Spleen (tissue), 11 donors: ENCODE data around the gene AUH. TPM values are rescaled to one million over a fixed set of nuclear protein-coding genes. Genes with fewer than 3 reads are reported as not detected.

Experiments used
- DNase-seq: peaks from one replicate; pipeline ENCODE4 v3.0.0-alpha.2; 2020
- H3K27ac ChIP-seq, 8 donors: fragments of 200-600 bp; sonication (generic) in 7 of 8; 1 replicate in 4 of 8; 2 replicates in 4 of 8; pipeline versions ENCODE4 v1.5.0 to v1.8.0; 2016 to 2021; ENCODE audit warnings: inconsistent platforms in 4 of 8, mild to moderate bottlenecking in 4 of 8, moderate library complexity in 1 of 8
- H3K27me3 ChIP-seq, 7 donors: fragments of 200-600 bp; sonication (generic) in 6 of 7; replicated peaks in 1 of 7; 1 replicate in 4 of 7; 2 replicates in 3 of 7; pipeline versions ENCODE4 v1.5.0 to v1.8.0; 2016 to 2021; ENCODE audit warnings: inconsistent platforms in 3 of 7, mild to moderate bottlenecking in 1 of 7
- H3K36me3 ChIP-seq, 6 donors: fragments of 200-600 bp; sonication (generic) in 5 of 6; 1 replicate in 4 of 6; 2 replicates in 2 of 6; pipeline versions ENCODE4 v1.5.0 to v1.8.0; 2016 to 2021; ENCODE audit warnings: inconsistent platforms in 2 of 6
- H3K4me1 ChIP-seq, 6 donors: fragments of 200-600 bp; sonication (generic) in 5 of 6; 1 replicate in 3 of 6; 2 replicates in 3 of 6; pipeline versions ENCODE4 v1.5.0 to v1.8.0; 2016 to 2021; ENCODE audit warnings: inconsistent platforms in 3 of 6
- H3K4me3 ChIP-seq, 8 donors: fragments of 200-600 bp; sonication (generic) in 7 of 8; 1 replicate in 4 of 8; 2 replicates in 4 of 8; pipeline versions ENCODE4 v1.5.0 to v1.8.0; 2016 to 2021; ENCODE audit warnings: inconsistent platforms in 4 of 8, mild to moderate bottlenecking in 4 of 8, moderate library complexity in 2 of 8
- H3K9me3 ChIP-seq, 8 donors: fragments of 200-600 bp; sonication (generic) in 7 of 8; 1 replicate in 4 of 8; 2 replicates in 4 of 8; pipeline versions ENCODE4 v1.5.0 to v1.8.0; 2016 to 2021; ENCODE audit warnings: inconsistent platforms in 4 of 8
- CTCF ChIP-seq, 11 experiments: fragments of 200-600 bp in 7 of 11; fragments of 450-650 bp in 4 of 11; sonication (generic) in 4 of 11; IDR thresholded peaks in 8 of 11; conservative IDR thresholded peaks in 3 of 11; 1 replicate in 7 of 11; 2 replicates in 4 of 11; pipeline versions ENCODE4 v1.4.0 to v1.8.0; 2016 to 2021; ENCODE audit warnings: antibody characterized with exemption in 11 of 11, inconsistent platforms in 4 of 11, mild to moderate bottlenecking in 1 of 11
- POLR2A ChIP-seq, 3 donors: fragments of 450-650 bp; IDR thresholded peaks; one replicate each; pipeline ENCODE4 v1.5.1; 2017; ENCODE audit warnings: antibody characterized with exemption in 3 of 3, mild to moderate bottlenecking in 1 of 3
- POLR2AphosphoS5 ChIP-seq, 3 donors: sonication (generic); formaldehyde crosslinking; IDR thresholded peaks; one replicate each; pipeline ENCODE4 v1.5.1; 2017; ENCODE audit warnings: antibody characterized with exemption in 3 of 3
- WGBS, 5 donors: extraction: QIAGEN DNeasy Blood & Tissue Kit in 3 of 5; methylation state at CpG; one replicate each; pipeline versions ENCODE4 v1.1.5 to v1.1.7; 2013 to 2018; 5-methylcytosine and 5-hydroxymethylcytosine counted together
- intact Hi-C: fragments of 100-400 bp; cut with DNase I; formaldehyde crosslinking; loops from one replicate; pipeline ENCODE4 v1.15.0; 2023; ENCODE audit warnings: low total_unique reads
- polyA plus RNA-seq, 3 donors: library from polyadenylated mRNA; stranded (reverse); fragments of 200-250 nt; gene quantifications; one replicate each; pipeline ENCODE4 v1.2.1, GENCODE V29; 2013
- total RNA-seq, 7 donors: library from RNA; depleted of rRNA in 3 of 7; stranded (reverse); fragments of >200 nt in 3 of 7; fragmentation: NEBNext Ultra II Directional in 4 of 7; extraction: Animal tissue kit (Norgen Biotek cat#: 25700) in 4 of 7; gene quantifications; one replicate each; pipeline versions ENCODE4 v1.1.0 to v1.2.1, GENCODE V29; 2016 to 2021
- donor health status: healthy with polysubstance abuse.
- donor health status: DM: no; HTN: no; CAD: no; lungs with moderate emphysema.
- donor health status: DM: no; HTN: no; CAD: no.
- donor health status: Bipolar disorder and iron deficiency.
- donor health status: healthy.
- donor health status: DM: no; HTN: no; CAD: no.
- donor health status: DM: yes; HTN: yes; CAD: no.

The AUH gene
- total and polyA plus RNA-seq, 10 donors: 9.4 to 37.3 (median 20.6) TPM

- no peaks in the 10 kb centered on the region for H3K9me3 ChIP-seq
- H3K36me3 ChIP-seq: peaks cover 0 to 18% (median 1%) of the 10 kb centered on the region in 6 donors
- peak overlapping the region in 2 of 8 donors; percentile 30 to 65 for H3K27ac ChIP-seq
- TF ChIP-seq POLR2AphosphoS5 (IDR thresholded peaks at IDR 0.05) (no peak), POLR2A (IDR thresholded peaks at IDR 0.05) (no peak), CTCF (IDR thresholded peaks at IDR 0.05 in 8 of 11, conservative IDR thresholded peaks at IDR 0.05 in 3 of 11) (no peak)
- no peak for DNase-seq
- H3K27me3 ChIP-seq: no peaks in the 10 kb centered on the region
- 68 to 77% (median 70%) methylated on average over 14 of the region's 14 CpGs for WGBS, 5 donors
- intact Hi-C loops: no loop called here
- H3K4me3 ChIP-seq: no peak overlapping the region
- peaks cover 0 to 20% (median 0%) of the 10 kb centered on the region in 6 donors for H3K4me1 ChIP-seq
Measured at GRCh38 chr9:91403665-91404543, 42.2 kb upstream of the AUH start.

GRCh38 chr9:91398926-91399325 is 37.2 kb upstream of the AUH start:
- Histone ChIP-seq H3K36me3 (no peaks in the 10 kb centered on the region), H3K4me1 (peaks cover 0 to 25% (median 3%) of the 10 kb centered on the region in 6 donors), H3K27ac (no peak overlapping the region), H3K9me3 (no peaks in the 10 kb centered on the region), H3K27me3 (no peaks in the 10 kb centered on the region), H3K4me3 (no peak overlapping the region)
- no peak for DNase-seq
- intact Hi-C loops: no loop called here
- TF ChIP-seq POLR2A (IDR thresholded peaks at IDR 0.05): no peak
- no peak for TF ChIP-seq POLR2AphosphoS5 (IDR thresholded peaks at IDR 0.05)
- TF ChIP-seq CTCF (IDR thresholded peaks at IDR 0.05 in 8 of 11, conservative IDR thresholded peaks at IDR 0.05 in 3 of 11): no peak
- 83 to 94% (median 90%) methylated on average over 3 of the region's 3 CpGs for WGBS, 5 donors

- peak overlapping the region in 2 of 8 donors; percentile 32 to 33 for H3K27ac ChIP-seq
- no peaks in the 10 kb centered on the region for H3K36me3 ChIP-seq
- peaks cover 0 to 16% (median 3%) of the 10 kb centered on the region in 6 donors for H3K4me1 ChIP-seq
- WGBS, 5 donors: 41 to 61% (median 48%) methylated on average over 7 of the region's 7 CpGs
- no peaks in the 10 kb centered on the region for H3K27me3 ChIP-seq
- H3K4me3 ChIP-seq: no peak overlapping the region
- no peaks in the 10 kb centered on the region for H3K9me3 ChIP-seq
- DNase-seq: no peak
- intact Hi-C loops: no loop called here
- no peak for TF ChIP-seq POLR2A (IDR thresholded peaks at IDR 0.05)
- TF ChIP-seq CTCF (IDR thresholded peaks at IDR 0.05 in 8 of 11, conservative IDR thresholded peaks at IDR 0.05 in 3 of 11): no peak
- no peak for TF ChIP-seq POLR2AphosphoS5 (IDR thresholded peaks at IDR 0.05)
Measured at GRCh38 chr9:91395553-91396471, 34.1 kb upstream of the AUH start.
